Amniotic stem cell (primary cell): ENCODE results near the gene ZNF641.

ENCODE experiments used
- DNase-seq: peaks from one replicate; lab custom pipeline; 2025; lab: John Stamatoyannopoulos, UW

Gene ZNF641

GRCh38 chr12:48350249-48351021 is at the start of gene ZNF641:
Gene ZNF641 (minus strand): TSS chr12:48350919. CDS start chr12:48348090, 2,829 bp downstream.
- peak; percentile 47 for DNase-seq

GRCh38 chr12:48390026-48390425 is 39.3 kb upstream of the ZNF641 start:
- no peak for DNase-seq

GRCh38 chr12:48389409-48389808 is 38.7 kb upstream of the ZNF641 start:
- DNase-seq = no peak

DNA sequence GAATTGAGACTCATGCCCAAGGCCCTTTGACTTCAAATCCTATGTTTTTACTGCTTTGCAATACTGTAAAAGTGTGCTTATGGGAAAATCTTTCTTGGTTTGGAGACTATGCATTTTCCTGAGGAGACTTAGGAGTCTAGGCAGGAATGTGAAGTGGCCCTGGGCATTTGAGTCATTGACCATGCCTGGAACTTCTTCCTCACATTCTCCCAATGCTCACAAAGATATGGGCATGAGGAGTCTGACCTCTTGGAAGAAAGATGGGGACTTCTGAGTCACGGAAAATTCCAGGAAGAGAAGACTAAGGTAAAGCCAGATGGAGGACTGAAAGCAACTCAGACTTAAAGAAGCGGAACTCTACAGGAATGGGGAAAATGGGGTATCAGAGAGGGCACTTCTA is 38.2 kb upstream of the ZNF641 start:
- DNase-seq = no peak

GRCh38 chr12:48388460-48388859 is 37.7 kb upstream of the ZNF641 start:
- no peak for DNase-seq

DNA sequence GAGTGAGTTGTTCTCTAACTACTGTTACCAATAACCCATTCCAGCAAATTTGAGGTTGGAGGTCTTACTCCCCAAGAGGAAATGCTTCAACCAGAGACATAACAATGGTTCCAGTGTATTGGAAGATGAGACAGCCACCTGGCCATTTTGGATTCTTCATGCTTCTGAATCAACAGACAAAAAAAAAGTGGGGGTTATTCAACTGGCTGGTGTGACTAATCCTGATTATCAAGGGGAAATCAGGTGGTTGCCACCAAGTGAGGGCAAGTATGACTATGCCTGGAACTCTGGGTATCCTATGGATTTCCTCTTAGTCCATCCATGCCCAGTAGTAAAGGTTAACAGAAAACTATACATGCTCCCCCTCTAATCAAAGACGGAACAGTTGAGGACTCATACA is 29.9 kb upstream of the ZNF641 start:
- DNase-seq = no peak

DNA sequence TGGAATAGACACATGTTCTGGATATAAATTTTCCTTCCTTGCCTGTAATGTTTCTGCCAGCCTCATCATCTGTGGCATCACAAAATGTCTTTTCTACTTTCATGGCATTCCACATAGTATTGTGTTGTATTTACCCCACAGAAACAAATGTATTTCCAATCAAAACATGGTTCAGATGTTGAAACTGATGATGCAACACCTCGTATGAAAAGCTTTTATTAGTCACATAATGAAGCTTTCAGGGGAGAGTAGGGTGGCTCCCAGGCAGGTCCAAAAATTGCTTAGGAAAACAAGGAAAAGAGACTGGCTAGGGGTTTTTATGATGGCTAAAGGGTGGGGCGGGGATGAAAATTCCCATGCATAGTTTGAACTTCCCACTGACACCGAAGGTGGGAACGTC is 29.1 kb upstream of the ZNF641 start:
- DNase-seq = no peak

- DNase-seq = no peak
These were observed 26.9 kb upstream of the ZNF641 start for GRCh38 chr12:48377646-48378045.

GRCh38 chr12:48374164-48374563 is 23.4 kb upstream of the ZNF641 start:
- no peak for DNase-seq

DNA sequence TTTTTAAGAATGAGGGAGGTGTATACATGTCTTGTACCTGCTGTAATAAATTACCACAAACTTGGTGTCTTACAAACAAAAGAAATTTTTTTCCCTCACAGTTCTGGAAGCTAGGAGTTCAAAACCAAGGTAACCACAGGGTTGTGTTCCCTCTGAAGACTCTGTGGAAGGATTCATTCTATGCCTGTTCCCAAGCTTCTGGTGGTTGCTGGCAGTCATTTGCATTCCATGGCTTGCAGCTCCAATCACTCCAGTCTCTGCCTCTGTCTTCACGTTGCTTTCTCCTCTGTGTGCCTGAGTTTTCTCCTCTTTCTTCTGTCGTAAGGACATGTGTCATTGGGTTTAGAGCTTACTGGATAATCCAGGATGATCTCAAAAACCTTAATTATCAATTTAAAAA is 15.4 kb upstream of the ZNF641 start:
- no peak for DNase-seq

- DNase-seq = no peak
These were observed 11.1 kb upstream of the ZNF641 start for GRCh38 chr12:48361664-48362339.

- DNase-seq = no peak
These were observed 8.3 kb upstream of the ZNF641 start for GRCh38 chr12:48358937-48359513.

GRCh38 chr12:48356041-48356768 is 5.5 kb upstream of the ZNF641 start:
- no peak for DNase-seq

DNA sequence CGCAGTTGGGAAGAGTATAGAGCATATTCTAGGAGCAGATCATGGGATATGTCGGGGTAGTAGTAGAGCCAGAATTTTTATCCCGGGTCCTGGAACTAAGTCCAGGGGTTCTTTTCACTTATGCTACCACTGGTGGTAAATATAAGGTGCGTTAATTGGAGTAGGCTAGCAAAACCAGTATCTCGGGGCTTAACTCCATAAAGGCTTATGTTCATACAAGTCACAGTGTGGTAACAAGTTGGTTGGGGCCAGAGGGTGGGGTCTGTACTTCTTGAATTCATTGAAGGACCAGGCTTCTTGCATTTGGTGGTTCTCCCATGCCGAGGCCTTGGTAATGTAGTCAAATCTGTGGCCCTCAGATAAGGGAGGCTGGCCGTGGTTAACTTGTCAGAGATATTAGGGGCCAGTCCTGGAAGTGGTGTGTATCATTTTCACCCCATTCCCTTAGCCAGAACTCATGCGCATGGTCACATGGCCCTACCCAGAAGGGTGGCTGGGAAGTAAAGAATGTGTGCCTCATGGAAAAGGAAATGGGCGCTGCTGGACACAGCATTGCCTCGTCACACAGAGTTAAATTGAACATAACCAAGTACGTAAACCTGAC is 1.5 kb upstream of the ZNF641 start:
- DNase-seq = no peak

DNA sequence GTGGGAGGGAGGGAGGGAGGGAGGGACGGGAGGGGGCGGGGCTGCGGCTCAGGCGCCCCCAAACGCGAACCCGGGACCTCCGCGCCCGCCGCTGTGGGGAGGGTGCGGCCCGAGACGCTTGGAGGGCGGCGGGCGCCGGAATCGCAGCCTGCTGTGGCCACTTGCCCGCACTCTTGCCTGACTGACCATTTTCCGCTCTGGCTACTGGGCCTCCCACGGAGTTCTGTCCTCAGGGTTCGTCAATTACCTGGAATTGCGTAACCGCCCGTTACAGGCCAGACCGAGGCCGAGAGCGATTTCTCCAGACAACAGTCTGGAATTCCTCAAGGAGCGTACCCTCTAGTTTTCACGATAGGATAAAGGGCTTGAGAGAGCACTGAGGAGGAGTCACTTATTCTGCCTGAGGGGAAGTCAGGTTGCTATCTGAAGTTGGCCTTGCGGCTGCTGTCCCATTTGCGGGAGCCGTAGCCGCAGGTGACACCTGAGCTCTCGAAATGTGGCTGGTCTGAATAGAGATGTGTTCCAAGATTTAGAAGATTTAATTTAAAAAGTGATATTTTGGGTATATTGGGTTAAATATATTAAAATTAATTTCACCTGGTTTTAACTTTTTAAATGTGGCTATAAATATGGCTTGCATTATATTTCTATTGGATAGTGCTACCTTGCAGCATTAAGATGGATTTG is 446 bp upstream of the ZNF641 start:
- no peak for DNase-seq

GRCh38 chr12:48349471-48349870 is 1.2 kb downstream of the ZNF641 start:
- no peak for DNase-seq

DNA sequence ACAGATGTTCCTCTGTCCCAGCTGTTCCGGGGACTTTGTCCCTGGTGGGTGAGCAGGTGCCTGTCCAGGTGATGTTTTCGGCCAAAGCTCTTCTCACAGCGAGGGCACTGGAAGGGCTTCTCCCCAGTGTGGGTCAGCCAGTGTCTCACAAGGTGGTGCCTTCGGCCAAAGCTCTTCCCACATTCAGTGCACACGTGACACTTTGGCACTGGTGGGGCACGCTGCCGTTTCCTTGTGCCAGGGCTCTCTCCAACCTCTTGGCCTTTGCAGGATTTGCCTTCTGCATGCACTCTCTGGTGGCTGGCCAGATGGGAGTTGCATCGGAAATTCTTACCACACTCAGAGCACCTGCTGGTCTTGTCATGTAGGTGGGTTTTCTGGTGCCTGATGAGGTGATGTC is 7.7 kb downstream of the ZNF641 start:
- no peak for DNase-seq

- no peak for DNase-seq
These were observed 9.8 kb downstream of the ZNF641 start for GRCh38 chr12:48340943-48341342.

DNA sequence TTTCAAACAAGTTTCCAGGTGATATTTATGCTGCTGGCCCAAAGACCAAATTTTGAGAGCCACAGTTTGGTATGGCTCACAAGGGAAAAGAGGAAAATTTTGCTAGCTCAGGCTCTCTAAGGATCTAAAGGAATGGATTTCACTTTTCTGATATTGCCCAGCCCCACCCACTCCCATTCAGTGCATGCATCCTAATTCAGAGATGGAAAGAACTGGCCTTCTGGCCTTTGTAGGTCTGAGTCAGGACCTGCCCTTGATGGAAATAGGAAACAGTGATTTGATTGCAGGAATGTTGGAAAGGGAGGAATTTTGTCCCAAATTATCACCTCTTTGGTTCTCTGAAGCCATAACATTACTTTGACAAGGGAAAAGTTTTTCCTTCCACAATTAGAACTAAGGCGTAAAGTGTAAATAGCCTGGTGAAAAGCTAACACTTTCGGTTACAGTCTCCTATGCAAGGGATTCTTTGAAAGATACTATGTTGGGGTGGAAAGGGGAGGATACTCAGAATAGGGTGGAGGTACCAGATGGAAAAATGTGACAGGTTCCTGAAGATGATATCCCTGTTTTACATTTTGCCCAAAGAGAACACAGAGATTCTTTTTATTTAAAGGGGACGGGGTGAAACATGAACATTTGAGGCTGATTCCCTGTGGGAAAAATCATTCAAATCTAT is 11.1 kb downstream of the ZNF641 start:
- DNase-seq = no peak

- no peak for DNase-seq
These were observed 14.2 kb downstream of the ZNF641 start for GRCh38 chr12:48336564-48336963.

GRCh38 chr12:48336061-48336460 is 14.7 kb downstream of the ZNF641 start:
- DNase-seq = no peak
